ENCODE measurements around the gene FITM1.

Gene FITM1

GRCh38 chr14:24181371-24182077 is 51.1 kb downstream of the FITM1 start:
- no peaks in the 10 kb centered on the region for H3K27me3 ChIP-seq (replicated peaks in 2 of 5; ENCODE audit: control insufficient read depth in 4 of 5, insufficient read depth in 5 of 5, low read length in 4 of 5)
- POLR2A ChIA-PET, result interaction anchor here (0.5 kb wide), 1 partner anchor 13 kb away, joined by 3 read pairs; no protein-coding TSS in a partner anchor
- H3K27ac ChIP-seq (ENCODE audit: insufficient read depth in 1 of 2, low read depth in 1 of 2, low read length in 2 of 2, poor library complexity in 1 of 2, severe bottlenecking in 2 of 2), result no peak overlapping the region
- DNase-seq, result no peak
- 95% methylated on average over 14 of the region's 19 CpGs for WGBS (ENCODE audit: insufficient coverage)
- CTCF ChIA-PET, result interaction anchor here (1.6 to 3.4 kb wide), 2 partner anchors 20 to 116 kb away, joined by 4 to 17 read pairs; partner anchors contain the start of gene IRF9
- H3K4me3 ChIP-seq (ENCODE audit: control insufficient read depth in 1 of 7, extremely low read depth in 1 of 7, insufficient read depth in 4 of 7, low read depth in 2 of 7, low read length in 6 of 7), result no peak overlapping the region
- H3K36me3 ChIP-seq (ENCODE audit: control insufficient read depth in 4 of 4, insufficient read depth in 4 of 4, low read length in 3 of 4), result peaks cover 14 to 100% (median 77%) of the 10 kb centered on the region in 4 experiments
- no peaks in the 10 kb centered on the region for H3K9me3 ChIP-seq (ENCODE audit: control extremely low read depth in 1 of 5, control insufficient read depth in 4 of 5, insufficient read depth in 2 of 5, low read depth in 1 of 5, low read length in 4 of 5)
- no peaks in the 10 kb centered on the region for H3K4me1 ChIP-seq (ENCODE audit: control extremely low read depth in 1 of 4, control insufficient read depth in 4 of 4, insufficient read depth in 4 of 4, low read length in 3 of 4)

Data from common myeloid progenitor, CD34-positive (primary cell).